Peyer's patch (tissue), 4 donors: ENCODE data around the gene SDF4. TPM values are rescaled to one million over a fixed set of nuclear protein-coding genes. Genes with fewer than 3 reads are reported as not detected.

Experiments used
- DNase-seq, 3 donors: peaks; one replicate each; pipeline ENCODE4 v3.0.0-alpha.2; 2017 to 2019
- H3K27ac ChIP-seq, 4 donors: fragments of 200-600 bp; sonication (generic); one replicate each; pipeline ENCODE4 v1.5.1; 2016 to 2019
- H3K27me3 ChIP-seq, 2 donors: fragments of 200-600 bp; sonication (generic); one replicate each; pipeline ENCODE4 v1.5.1; 2019
- H3K36me3 ChIP-seq, 3 donors: fragments of 200-600 bp; sonication (generic); one replicate each; pipeline ENCODE4 v1.5.1; 2016 to 2019
- H3K4me1 ChIP-seq, 4 donors: fragments of 200-600 bp; sonication (generic); one replicate each; pipeline ENCODE4 v1.5.1; 2016 to 2019
- H3K4me3 ChIP-seq, 4 donors: fragments of 200-600 bp; sonication (generic); 1 replicate in 3 of 4; 2 replicates in 1 of 4; pipeline ENCODE4 v1.5.1; 2016 to 2019; ENCODE audit warnings: mild to moderate bottlenecking in 1 of 4
- H3K9me3 ChIP-seq, 4 donors: fragments of 200-600 bp; sonication (generic); one replicate each; pipeline ENCODE4 v1.5.1; 2016 to 2019; ENCODE audit warnings: mild to moderate bottlenecking in 1 of 4
- CTCF ChIP-seq, 6 experiments: fragments of 450-650 bp in 4 of 6; fragments of 200-600 bp in 2 of 6; sonication (generic) in 1 of 6; IDR thresholded peaks; one replicate each; pipeline ENCODE4 v1.5.1; 2017 to 2019; ENCODE audit warnings: antibody characterized with exemption in 6 of 6, mild to moderate bottlenecking in 3 of 6, moderate library complexity in 1 of 6
- POLR2A ChIP-seq, 2 donors: fragments of 450-650 bp; IDR thresholded peaks; one replicate each; pipeline ENCODE4 v1.5.1; 2017; ENCODE audit warnings: antibody characterized with exemption in 2 of 2, mild to moderate bottlenecking in 2 of 2, moderate library complexity in 2 of 2
- total RNA-seq, 4 donors: library from RNA; depleted of rRNA; stranded (reverse); fragments of >200 nt; gene quantifications; one replicate each; pipeline ENCODE4 v1.1.0, GENCODE V29; 2016

SDF4 gene
- total RNA-seq, 4 donors from 2014 or later = 88.3 to 280 (median 177) TPM

GRCh38 chr1:1243266-1243660 lies 11.5 kb upstream of the SDF4 start:
- Histone ChIP-seq H3K27me3 (peaks cover 0 to 35% of the 10 kb centered on the region in 2 donors), H3K4me1 (peaks cover 0 to 16% (median 3%) of the 10 kb centered on the region in 4 donors), H3K4me3 (peak overlapping the region in 3 of 4 donors; percentile 32 to 56 (median 52)), H3K27ac (no peak overlapping the region), H3K36me3 (no peaks in the 10 kb centered on the region), H3K9me3 (no peaks in the 10 kb centered on the region)
- TF ChIP-seq POLR2A (IDR thresholded peaks at IDR 0.05) (no peak), CTCF (IDR thresholded peaks at IDR 0.05) (no peak)
- DNase-seq = no peak

DNA sequence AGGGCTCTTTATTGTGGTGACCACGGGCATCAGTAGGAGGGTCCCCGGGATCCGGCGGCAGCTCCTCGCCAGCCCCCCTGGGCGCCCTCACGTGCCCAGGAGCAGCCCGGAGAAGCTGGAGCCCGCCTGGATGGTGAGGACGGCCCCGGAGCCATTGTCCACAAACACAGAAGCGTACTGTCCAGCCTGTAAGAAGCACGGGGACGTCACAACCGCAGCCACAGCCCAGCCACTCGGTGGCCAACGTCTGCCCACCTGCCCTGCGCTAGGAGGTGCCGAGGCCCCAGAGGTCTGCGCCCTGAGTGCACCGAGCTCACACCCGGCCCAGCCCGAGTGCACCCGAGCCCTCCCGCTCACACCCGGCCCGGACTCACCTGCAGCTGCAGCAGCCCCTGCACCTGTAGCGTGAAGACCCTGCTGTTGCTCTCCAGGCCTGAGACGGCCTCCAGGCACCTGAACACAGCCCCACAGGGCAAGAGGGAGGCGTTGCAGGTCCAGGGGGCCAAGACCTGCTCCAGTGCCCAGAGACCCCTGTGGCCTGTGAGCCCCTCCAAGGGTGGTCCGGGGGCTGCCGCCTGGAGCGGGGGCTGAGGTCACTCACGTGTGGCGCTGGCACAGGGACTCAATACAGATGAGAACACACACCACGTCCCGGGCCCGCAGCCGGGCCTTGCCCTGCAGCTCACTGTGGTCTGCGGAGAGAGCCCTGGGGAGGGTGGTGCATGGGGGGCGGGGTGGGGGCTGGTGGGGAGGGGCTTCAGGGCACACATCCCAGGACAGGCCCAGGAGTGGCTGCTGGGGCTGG lies 10.9 kb upstream of the SDF4 start:
- Histone ChIP-seq H3K4me1 (peaks cover 3 to 22% (median 5%) of the 10 kb centered on the region in 4 donors), H3K27ac (no peak overlapping the region), H3K27me3 (peaks cover 0 to 35% of the 10 kb centered on the region in 2 donors), H3K9me3 (no peaks in the 10 kb centered on the region), H3K36me3 (no peaks in the 10 kb centered on the region), H3K4me3 (peak overlapping the region in 1 of 4 donors; percentile 52)
- TF ChIP-seq POLR2A (IDR thresholded peaks at IDR 0.05) (no peak), CTCF (IDR thresholded peaks at IDR 0.05) (no peak)
- DNase-seq = no peak

GRCh38 chr1:1241588-1242219 lies 9.9 kb upstream of the SDF4 start:
- H3K27me3 ChIP-seq = peaks cover 0 to 28% of the 10 kb centered on the region in 2 donors

DNA sequence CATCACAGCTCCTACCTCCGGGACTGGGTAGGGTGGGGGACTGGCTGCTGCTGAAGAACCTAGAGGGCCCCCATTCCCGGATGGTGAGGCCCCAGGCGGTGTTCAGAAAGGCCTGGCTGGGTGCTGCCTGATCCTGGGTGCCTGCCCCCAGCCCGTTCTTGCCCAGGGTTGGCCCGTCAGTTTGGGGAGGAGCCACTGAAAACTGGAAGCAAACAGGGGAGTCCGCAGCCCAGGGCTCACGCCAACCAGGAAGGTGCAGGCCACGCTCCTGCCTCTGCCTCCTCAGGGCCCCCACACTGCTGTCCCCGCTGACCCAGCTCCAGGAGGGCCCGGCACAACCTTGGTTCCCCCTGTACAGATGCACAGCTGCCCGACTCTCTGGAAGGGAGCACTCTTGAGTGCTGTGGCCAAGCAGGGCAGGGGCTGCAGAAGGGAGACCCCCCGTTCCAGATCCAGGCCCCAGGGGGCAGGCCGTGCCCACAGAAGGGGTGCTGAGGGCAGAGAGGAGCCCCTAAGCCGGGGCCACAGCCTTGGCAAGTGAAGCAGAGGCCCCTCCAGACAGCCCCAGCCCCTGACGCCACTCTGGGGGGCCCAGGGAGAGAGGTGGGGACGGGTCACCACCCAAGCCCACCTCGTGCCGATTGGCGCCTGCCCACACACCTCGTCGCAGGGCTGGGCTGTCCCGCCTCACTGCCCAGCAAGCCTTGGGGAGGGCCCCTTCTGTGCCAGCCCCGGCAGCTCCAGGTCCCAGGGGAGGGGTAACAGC lies 9.2 kb upstream of the SDF4 start:
- H3K27me3 ChIP-seq = peaks cover 0 to 22% of the 10 kb centered on the region in 2 donors

More at GRCh38 chr1:1241588-1242219, 9.9 kb upstream of the SDF4 start:
- Histone ChIP-seq H3K4me1 (peaks cover 3 to 29% (median 5%) of the 10 kb centered on the region in 4 donors), H3K4me3 (no peak overlapping the region), H3K36me3 (no peaks in the 10 kb centered on the region), H3K27ac (no peak overlapping the region), H3K9me3 (no peaks in the 10 kb centered on the region)
- TF ChIP-seq POLR2A (IDR thresholded peaks at IDR 0.05) (no peak), CTCF (IDR thresholded peaks at IDR 0.05) (no peak)
- DNase-seq = no peak

More for the DNA sequence above, 9.2 kb upstream of the SDF4 start:
- Histone ChIP-seq H3K4me1 (peaks cover 0 to 22% (median 4%) of the 10 kb centered on the region in 4 donors), H3K36me3 (no peaks in the 10 kb centered on the region), H3K27ac (no peak overlapping the region), H3K9me3 (no peaks in the 10 kb centered on the region), H3K4me3 (no peak overlapping the region)
- TF ChIP-seq POLR2A (IDR thresholded peaks at IDR 0.05) (no peak), CTCF (IDR thresholded peaks at IDR 0.05) (no peak)
- no peak for DNase-seq
